Pancreas (tissue), 10 donors: ENCODE data around the gene DDX5. TPM values are rescaled to one million over a fixed set of nuclear protein-coding genes. Genes with fewer than 3 reads are reported as not detected.
"Not testable (repeated sequence)": the region's sequence is repeated elsewhere in the genome, so short reads cannot be mapped to it uniquely, and the experiment has no call there.

Source experiments
- ATAC-seq, 4 donors: fragments of 200-7000 bp; cut with Tn5 transposase; one replicate each; pipeline versions ENCODE4 v1.8.0 to v1.9.1; 2020; ENCODE audit warnings: mild to moderate bottlenecking in 4 of 4, moderate library complexity in 4 of 4
- DNase-seq, 6 donors: peaks; one replicate each; pipeline ENCODE4 v3.0.0-alpha.2; 2020
- FAIRE-seq: peaks from 2 replicates; lab custom pipeline; 2012; peaks lifted over from hg19 to GRCh38; lab: Jason Lieb, UNC
- H3K27ac ChIP-seq, 4 donors: fragments of 200-600 bp; sonication (generic); 1 replicate in 3 of 4; 2 replicates in 1 of 4; pipeline versions ENCODE4 v1.5.0 to v1.8.0; 2020
- H3K27me3 ChIP-seq, 4 donors: fragments of 200-600 bp; one replicate each; pipeline ENCODE4 v1.8.0; 2021
- H3K36me3 ChIP-seq, 3 donors: fragments of 200-600 bp; sonication (generic) in 1 of 3; one replicate each; pipeline versions ENCODE4 v1.5.0 to v1.8.0; 2020 to 2021
- H3K4me1 ChIP-seq, 3 donors: fragments of 200-600 bp; one replicate each; pipeline ENCODE4 v1.8.0; 2021
- H3K4me3 ChIP-seq, 4 donors: fragments of 200-600 bp; sonication (generic) in 2 of 4; one replicate each; pipeline versions ENCODE4 v1.5.0 to v1.8.0; 2020 to 2021
- H3K9me3 ChIP-seq, 4 donors: fragments of 200-600 bp; one replicate each; pipeline ENCODE4 v1.8.0; 2021
- CTCF ChIP-seq, 4 donors: fragments of 200-600 bp; sonication (generic) in 3 of 4; IDR thresholded peaks; one replicate each; pipeline versions ENCODE4 v1.5.0 to v1.8.0; 2021; ENCODE audit warnings: antibody characterized with exemption in 4 of 4
- WGBS, 2 donors: extraction: QIAGEN DNeasy Blood & Tissue Kit; methylation state at CpG; one replicate each; pipeline ENCODE4 v1.1.7; 2013; 5-methylcytosine and 5-hydroxymethylcytosine counted together
- intact Hi-C, 3 donors: fragments of 100-400 bp; cut with DNase I; formaldehyde crosslinking; loops; one replicate each; pipeline versions ENCODE4 v1.11.1 to v1.14.2; 2022
- polyA plus RNA-seq, 2 donors: library from polyadenylated mRNA; stranded (reverse); fragments of 200-250 nt; gene quantifications; one replicate each; pipeline ENCODE4 v1.2.3, GENCODE V29; 2013
- total RNA-seq, 6 donors: library from RNA; stranded (reverse); fragmentation: NEBNext Ultra II Directional in 4 of 6; extraction: Animal tissue kit (Norgen Biotek cat#: 25700) in 4 of 6; gene quantifications; one replicate each; pipeline versions ENCODE4 v1.2.1 to v1.2.4, GENCODE V29; 2021 to 2023
- donor health status: healthy with polysubstance abuse.
- donor health status: DM: no; HTN: no; CAD: no; lungs with moderate emphysema.
- donor health status: DM: no; HTN: no; CAD: no.
- donor health status: control.
- donor health status: control.
- donor health status: Bipolar disorder and iron deficiency.
- donor health status: DM: yes; HTN: yes; CAD: no.
- donor health status: DM: no; HTN: no; CAD: no.
- donor health status: DM: no; HTN: no; CAD: no.
- donor health status: DM: yes; HTN: yes; CAD: no.

The DDX5 gene
- total and polyA plus RNA-seq, 8 donors, result 145 to 398 (median 229) TPM

- WGBS, 2 donors, result 54 to 65% methylated on average over 9 of the region's 9 CpGs
- intact Hi-C loops, result no loop called here
- no peak for TF ChIP-seq CTCF (IDR thresholded peaks at IDR 0.05)
- H3K4me1 ChIP-seq, result no peaks in the 10 kb centered on the region
- DNase-seq (no peak), FAIRE-seq (no peak), ATAC-seq (no peak)
- H3K36me3 ChIP-seq, result no peaks in the 10 kb centered on the region
- no peak overlapping the region for H3K4me3 ChIP-seq
- no peak overlapping the region for H3K27ac ChIP-seq
- no peaks in the 10 kb centered on the region for H3K27me3 ChIP-seq
- no peaks in the 10 kb centered on the region for H3K9me3 ChIP-seq
Measured at GRCh38 chr17:64466019-64466735, 39.9 kb downstream of the DDX5 start.

GRCh38 chr17:64461788-64462187 lies 44.3 kb downstream of the DDX5 start:
- Histone ChIP-seq H3K27me3 (no peaks in the 10 kb centered on the region), H3K4me1 (no peaks in the 10 kb centered on the region), H3K36me3 (no peaks in the 10 kb centered on the region), H3K27ac (no peak overlapping the region), H3K9me3 (no peaks in the 10 kb centered on the region), H3K4me3 (no peak overlapping the region)
- 67 to 69% methylated on average over 6 of the region's 6 CpGs for WGBS, 2 donors
- DNase-seq, result no peak
- no peak for TF ChIP-seq CTCF (IDR thresholded peaks at IDR 0.05)
- no peak for ATAC-seq
- FAIRE-seq, result no peak
- intact Hi-C loops, result no loop called here

GRCh38 chr17:64460955-64461354 lies 45.1 kb downstream of the DDX5 start:
- FAIRE-seq (no peak), DNase-seq (no peak), ATAC-seq (no peak)
- 78 to 80% methylated on average over 8 of the region's 8 CpGs for WGBS, 2 donors
- H3K9me3 ChIP-seq, result no peaks in the 10 kb centered on the region
- intact Hi-C loops, result no loop called here
- no peak for TF ChIP-seq CTCF (IDR thresholded peaks at IDR 0.05)
- no peaks in the 10 kb centered on the region for H3K4me1 ChIP-seq
- H3K36me3 ChIP-seq, result no peaks in the 10 kb centered on the region
- no peak overlapping the region for H3K4me3 ChIP-seq
- no peak overlapping the region for H3K27ac ChIP-seq
- H3K27me3 ChIP-seq, result no peaks in the 10 kb centered on the region

- FAIRE-seq, H3K9me3 ChIP-seq, H3K4me3 ChIP-seq, intact Hi-C loops, H3K27me3 ChIP-seq, H3K27ac ChIP-seq, H3K36me3 ChIP-seq, DNase-seq, H3K4me1 ChIP-seq, ATAC-seq: not testable (repeated sequence)
- 95 to 96% methylated on average over 7 of the region's 7 CpGs for WGBS, 2 donors
Measured at GRCh38 chr17:64459818-64460217, 46.3 kb downstream of the DDX5 start.

GRCh38 chr17:64459284-64459747 lies 46.8 kb downstream of the DDX5 start:
- 74 to 88% methylated on average over 6 of the region's 6 CpGs for WGBS, 2 donors
- Histone ChIP-seq H3K27me3 (no peaks in the 10 kb centered on the region), H3K9me3 (no peaks in the 10 kb centered on the region), H3K4me1 (no peaks in the 10 kb centered on the region), H3K4me3 (no peak overlapping the region), H3K36me3 (no peaks in the 10 kb centered on the region), H3K27ac (no peak overlapping the region)
- no peak for FAIRE-seq
- no peak for ATAC-seq
- intact Hi-C loops, result no loop called here
- TF ChIP-seq CTCF (IDR thresholded peaks at IDR 0.05), result no peak
- no peak for DNase-seq
